ENCODE data around the gene MYBPC2.

- TF ChIP-seq CTCF (IDR thresholded peaks at IDR 0.05) (no peak), POLR2AphosphoS5 (IDR thresholded peaks at IDR 0.05) (no peak), POLR2A (IDR thresholded peaks at IDR 0.05) (no peak), EP300 (IDR thresholded peaks at IDR 0.05) (no peak)
Measured at GRCh38 chr19:50455992-50456391, 23.3 kb downstream of the MYBPC2 start.

All from suprapubic skin (tissue), 4 donors.